K562 (cell line): Measurements from ENCODE around the gene NFRKB. TPM values are rescaled to one million over a fixed set of nuclear protein-coding genes. Genes with fewer than 3 reads are reported as not detected.

Experiments used
- ARID2 ChIP-seq: fragments of 450-650 bp; IDR thresholded peaks from 2 replicates; pipeline ENCODE4 v1.6.1; 2017; ENCODE audit warnings: antibody characterized with exemption, mild to moderate bottlenecking
- E2F6 ChIP-seq, 2 experiments: IDR thresholded peaks; 2 replicates each; pipeline ENCODE4 v1.6.1; 2011; ENCODE audit warnings: borderline replicate concordance in 1 of 2, control low read depth in 1 of 2, low read depth in 1 of 2, low read length in 1 of 2, mild to moderate bottlenecking in 1 of 2, mixed read lengths in 1 of 2, moderate library complexity in 1 of 2; ENCODE audit not compliant: insufficient read depth in 1 of 2, insufficient read length in 1 of 2, poor library complexity in 1 of 2, severe bottlenecking in 1 of 2; ENCODE audit errors: extremely low read depth in 1 of 2
- LEF1 ChIP-seq: fragments of 450-650 bp; IDR thresholded peaks from 2 replicates; pipeline ENCODE4 v1.6.1; 2016; ENCODE audit warnings: mild to moderate bottlenecking
- MCM7 ChIP-seq, 2 experiments: fragments of 450-650 bp; IDR thresholded peaks; 2 replicates each; pipeline ENCODE4 v1.6.1; 2016 to 2018
- NUFIP1 ChIP-seq: fragments of 450-650 bp; IDR thresholded peaks from 2 replicates; pipeline ENCODE4 v1.6.1; 2018; ENCODE audit not compliant: partially characterized antibody
- PTTG1 ChIP-seq: fragments of 450-650 bp; IDR thresholded peaks from 2 replicates; pipeline ENCODE4 v1.6.1; 2016; ENCODE audit warnings: low read depth, mild to moderate bottlenecking, missing genetic modification characterization, missing compliant biosample characterization
- THRB ChIP-seq: fragments of 450-650 bp; formaldehyde crosslinking; conservative IDR thresholded peaks from 2 replicates; pipeline ENCODE4 v1.4.0; 2022; ENCODE audit warnings: mild to moderate bottlenecking, missing genetic modification characterization
- ZBTB34 ChIP-seq: fragments of 250-450 bp; sonication (Bioruptor Pico); IDR thresholded peaks from 2 replicates; pipeline ENCODE4 v1.8.0; 2021; ENCODE audit warnings: mild to moderate bottlenecking, moderate library complexity
- polyA plus RNA-seq, 8 experiments: library from polyadenylated mRNA; depleted of rRNA in 4 of 8; stranded (reverse) in 5 of 8; unstranded in 3 of 8; fragments of >200 nt; fragmentation: Nextera tagmentation in 2 of 8; fragmentation: Illumina TruSeq in 1 of 8; extraction: Ambion mirVana in 2 of 8; extraction: Trizol in 1 of 8; gene quantifications; 2 replicates each; pipeline versions ENCODE4 v1.2.1 to v1.2.3, GENCODE V29; 2011 to 2014; ENCODE audit warnings: inconsistent platforms in 1 of 8, missing spikeins in 1 of 8
- total RNA-seq, 7 experiments: library from RNA; depleted of rRNA in 6 of 7; stranded (reverse); fragments of >200 nt in 6 of 7; fragmentation: Illumina TruSeq in 2 of 7; extraction: Trizol in 2 of 7; gene quantifications; 2 replicates each; pipeline versions ENCODE4 v1.2.1 to v1.2.3, GENCODE V29; 2011 to 2021; ENCODE audit warnings: low replicate concordance in 1 of 7
- TF ChIP-seq, protein P1 (sequence below): sonication (generic); formaldehyde crosslinking; IDR thresholded peaks from 2 replicates; pipeline ENCODE4 v1.8.0; 2023; ENCODE audit warnings: missing genetic modification reagents, mild to moderate bottlenecking, borderline replicate concordance
- TF ChIP-seq, protein P2 (sequence below): fragments of 250-450 bp; sonication (Bioruptor Pico); IDR thresholded peaks from 2 replicates; pipeline ENCODE4 v1.5.0; 2021
- TF ChIP-seq, protein P3 (sequence below): sonication (generic); formaldehyde crosslinking; IDR thresholded peaks from 2 replicates; pipeline ENCODE4 v1.8.0; 2023; ENCODE audit warnings: mild to moderate bottlenecking, missing genetic modification reagents
- TF ChIP-seq, protein P4 (sequence below): fragments of 250-450 bp; sonication (Bioruptor Pico); IDR thresholded peaks from 2 replicates; pipeline ENCODE4 v1.4.0; 2020; ENCODE audit warnings: mild to moderate bottlenecking

NFRKB gene
- total and polyA plus RNA-seq, 9 of the 15 experiments (the other 6 are each of a cell fraction or from before 2014, with no cell fraction given) = 7.1 to 42.6 (median 23.9) TPM

GRCh38 chr11:129895126-129896041, at the start of gene NFRKB (continued):
- TF ChIP-seq E2F6 (IDR thresholded peaks at IDR 0.05; ENCODE audit: borderline replicate concordance in 1 of 2, extremely low read depth in 1 of 2, insufficient read depth in 1 of 2, insufficient read length in 1 of 2, low read depth in 1 of 2, low read length in 1 of 2, poor library complexity in 1 of 2, severe bottlenecking in 1 of 2) = peak in 1 of 2 experiments; percentile 42
- TF ChIP-seq LEF1 = no peak
- no peak for TF ChIP-seq ZBTB34 (CRISPR knock-in tag)
- TF ChIP-seq, protein P1, sequence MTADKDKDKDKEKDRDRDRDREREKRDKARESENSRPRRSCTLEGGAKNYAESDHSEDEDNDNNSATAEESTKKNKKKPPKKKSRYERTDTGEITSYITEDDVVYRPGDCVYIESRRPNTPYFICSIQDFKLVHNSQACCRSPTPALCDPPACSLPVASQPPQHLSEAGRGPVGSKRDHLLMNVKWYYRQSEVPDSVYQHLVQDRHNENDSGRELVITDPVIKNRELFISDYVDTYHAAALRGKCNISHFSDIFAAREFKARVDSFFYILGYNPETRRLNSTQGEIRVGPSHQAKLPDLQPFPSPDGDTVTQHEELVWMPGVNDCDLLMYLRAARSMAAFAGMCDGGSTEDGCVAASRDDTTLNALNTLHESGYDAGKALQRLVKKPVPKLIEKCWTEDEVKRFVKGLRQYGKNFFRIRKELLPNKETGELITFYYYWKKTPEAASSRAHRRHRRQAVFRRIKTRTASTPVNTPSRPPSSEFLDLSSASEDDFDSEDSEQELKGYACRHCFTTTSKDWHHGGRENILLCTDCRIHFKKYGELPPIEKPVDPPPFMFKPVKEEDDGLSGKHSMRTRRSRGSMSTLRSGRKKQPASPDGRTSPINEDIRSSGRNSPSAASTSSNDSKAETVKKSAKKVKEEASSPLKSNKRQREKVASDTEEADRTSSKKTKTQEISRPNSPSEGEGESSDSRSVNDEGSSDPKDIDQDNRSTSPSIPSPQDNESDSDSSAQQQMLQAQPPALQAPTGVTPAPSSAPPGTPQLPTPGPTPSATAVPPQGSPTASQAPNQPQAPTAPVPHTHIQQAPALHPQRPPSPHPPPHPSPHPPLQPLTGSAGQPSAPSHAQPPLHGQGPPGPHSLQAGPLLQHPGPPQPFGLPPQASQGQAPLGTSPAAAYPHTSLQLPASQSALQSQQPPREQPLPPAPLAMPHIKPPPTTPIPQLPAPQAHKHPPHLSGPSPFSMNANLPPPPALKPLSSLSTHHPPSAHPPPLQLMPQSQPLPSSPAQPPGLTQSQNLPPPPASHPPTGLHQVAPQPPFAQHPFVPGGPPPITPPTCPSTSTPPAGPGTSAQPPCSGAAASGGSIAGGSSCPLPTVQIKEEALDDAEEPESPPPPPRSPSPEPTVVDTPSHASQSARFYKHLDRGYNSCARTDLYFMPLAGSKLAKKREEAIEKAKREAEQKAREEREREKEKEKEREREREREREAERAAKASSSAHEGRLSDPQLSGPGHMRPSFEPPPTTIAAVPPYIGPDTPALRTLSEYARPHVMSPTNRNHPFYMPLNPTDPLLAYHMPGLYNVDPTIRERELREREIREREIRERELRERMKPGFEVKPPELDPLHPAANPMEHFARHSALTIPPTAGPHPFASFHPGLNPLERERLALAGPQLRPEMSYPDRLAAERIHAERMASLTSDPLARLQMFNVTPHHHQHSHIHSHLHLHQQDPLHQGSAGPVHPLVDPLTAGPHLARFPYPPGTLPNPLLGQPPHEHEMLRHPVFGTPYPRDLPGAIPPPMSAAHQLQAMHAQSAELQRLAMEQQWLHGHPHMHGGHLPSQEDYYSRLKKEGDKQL (CRISPR knock-in tag) = no peak
- TF ChIP-seq THRB (CRISPR knock-in tag) = no peak
- TF ChIP-seq NUFIP1 = no peak
- TF ChIP-seq PTTG1 (tag) = no peak
- no peak for TF ChIP-seq ARID2
- no peak for TF ChIP-seq MCM7 (IDR thresholded peaks at IDR 0.05)
- TF ChIP-seq, protein P2, sequence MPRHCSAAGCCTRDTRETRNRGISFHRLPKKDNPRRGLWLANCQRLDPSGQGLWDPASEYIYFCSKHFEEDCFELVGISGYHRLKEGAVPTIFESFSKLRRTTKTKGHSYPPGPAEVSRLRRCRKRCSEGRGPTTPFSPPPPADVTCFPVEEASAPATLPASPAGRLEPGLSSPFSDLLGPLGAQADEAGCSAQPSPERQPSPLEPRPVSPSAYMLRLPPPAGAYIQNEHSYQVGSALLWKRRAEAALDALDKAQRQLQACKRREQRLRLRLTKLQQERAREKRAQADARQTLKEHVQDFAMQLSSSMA (CRISPR knock-in tag) = no peak
- TF ChIP-seq, protein P3, sequence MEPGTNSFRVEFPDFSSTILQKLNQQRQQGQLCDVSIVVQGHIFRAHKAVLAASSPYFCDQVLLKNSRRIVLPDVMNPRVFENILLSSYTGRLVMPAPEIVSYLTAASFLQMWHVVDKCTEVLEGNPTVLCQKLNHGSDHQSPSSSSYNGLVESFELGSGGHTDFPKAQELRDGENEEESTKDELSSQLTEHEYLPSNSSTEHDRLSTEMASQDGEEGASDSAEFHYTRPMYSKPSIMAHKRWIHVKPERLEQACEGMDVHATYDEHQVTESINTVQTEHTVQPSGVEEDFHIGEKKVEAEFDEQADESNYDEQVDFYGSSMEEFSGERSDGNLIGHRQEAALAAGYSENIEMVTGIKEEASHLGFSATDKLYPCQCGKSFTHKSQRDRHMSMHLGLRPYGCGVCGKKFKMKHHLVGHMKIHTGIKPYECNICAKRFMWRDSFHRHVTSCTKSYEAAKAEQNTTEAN (CRISPR knock-in tag) = no peak
- TF ChIP-seq, protein P4, sequence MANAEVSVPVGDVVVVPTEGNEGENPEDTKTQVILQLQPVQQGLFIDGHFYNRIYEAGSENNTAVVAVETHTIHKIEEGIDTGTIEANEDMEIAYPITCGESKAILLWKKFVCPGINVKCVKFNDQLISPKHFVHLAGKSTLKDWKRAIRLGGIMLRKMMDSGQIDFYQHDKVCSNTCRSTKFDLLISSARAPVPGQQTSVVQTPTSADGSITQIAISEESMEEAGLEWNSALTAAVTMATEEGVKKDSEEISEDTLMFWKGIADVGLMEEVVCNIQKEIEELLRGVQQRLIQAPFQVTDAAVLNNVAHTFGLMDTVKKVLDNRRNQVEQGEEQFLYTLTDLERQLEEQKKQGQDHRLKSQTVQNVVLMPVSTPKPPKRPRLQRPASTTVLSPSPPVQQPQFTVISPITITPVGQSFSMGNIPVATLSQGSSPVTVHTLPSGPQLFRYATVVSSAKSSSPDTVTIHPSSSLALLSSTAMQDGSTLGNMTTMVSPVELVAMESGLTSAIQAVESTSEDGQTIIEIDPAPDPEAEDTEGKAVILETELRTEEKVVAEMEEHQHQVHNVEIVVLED (CRISPR knock-in tag) = peak; percentile 88
